GM20000 (cell line): Measurements from ENCODE around the gene POLE.

ENCODE experiments used
- DNase-seq: peaks from one replicate; pipeline ENCODE4 v3.0.0; 2012; ENCODE audit warnings: low spot score
- CTCF ChIP-seq: IDR thresholded peaks from 2 replicates; pipeline ENCODE4 v1.5.1; 2012; ENCODE audit warnings: mild to moderate bottlenecking, control low read depth; ENCODE audit errors: extremely low read depth, missing control alignments

The POLE gene

GRCh38 chr12:132597333-132598316 lies 89.5 kb downstream of the POLE start:
- DNase-seq: no peak
- TF ChIP-seq CTCF: no peak

GRCh38 chr12:132596016-132596415 lies 91.1 kb downstream of the POLE start:
- no peak for DNase-seq
- no peak for TF ChIP-seq CTCF

GRCh38 chr12:132595183-132595582 lies 92.0 kb downstream of the POLE start:
- no peak for TF ChIP-seq CTCF
- no peak for DNase-seq

- TF ChIP-seq CTCF: no peak
- DNase-seq: peak; percentile 79
Observed at GRCh38 chr12:132593938-132594358, 93.2 kb downstream of the POLE start.

- no peak for TF ChIP-seq CTCF
- no peak for DNase-seq
Observed at GRCh38 chr12:132593521-132593920, 93.6 kb downstream of the POLE start.

- no peak for DNase-seq
- TF ChIP-seq CTCF: no peak
Observed at GRCh38 chr12:132593071-132593470, 94.1 kb downstream of the POLE start.

GRCh38 chr12:132592282-132592970 lies 94.7 kb downstream of the POLE start:
- no peak for TF ChIP-seq CTCF
- no peak for DNase-seq
